ELR (cell line): Measurements from ENCODE around the gene OR51B4.
"Not testable (repeated sequence)": the region's sequence is repeated elsewhere in the genome, so short reads cannot be mapped to it uniquely, and the experiment has no call there.

Source experiments
- DNase-seq: peaks from one replicate; pipeline ENCODE4 v3.0.0-alpha.2; 2015; ENCODE audit warnings: low read depth

OR51B4 gene, protein sequence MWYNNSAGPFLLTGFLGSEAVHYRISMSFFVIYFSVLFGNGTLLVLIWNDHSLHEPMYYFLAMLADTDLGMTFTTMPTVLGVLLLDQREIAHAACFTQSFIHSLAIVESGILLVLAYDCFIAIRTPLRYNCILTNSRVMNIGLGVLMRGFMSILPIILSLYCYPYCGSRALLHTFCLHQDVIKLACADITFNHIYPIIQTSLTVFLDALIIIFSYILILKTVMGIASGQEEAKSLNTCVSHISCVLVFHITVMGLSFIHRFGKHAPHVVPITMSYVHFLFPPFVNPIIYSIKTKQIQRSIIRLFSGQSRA

DNA sequence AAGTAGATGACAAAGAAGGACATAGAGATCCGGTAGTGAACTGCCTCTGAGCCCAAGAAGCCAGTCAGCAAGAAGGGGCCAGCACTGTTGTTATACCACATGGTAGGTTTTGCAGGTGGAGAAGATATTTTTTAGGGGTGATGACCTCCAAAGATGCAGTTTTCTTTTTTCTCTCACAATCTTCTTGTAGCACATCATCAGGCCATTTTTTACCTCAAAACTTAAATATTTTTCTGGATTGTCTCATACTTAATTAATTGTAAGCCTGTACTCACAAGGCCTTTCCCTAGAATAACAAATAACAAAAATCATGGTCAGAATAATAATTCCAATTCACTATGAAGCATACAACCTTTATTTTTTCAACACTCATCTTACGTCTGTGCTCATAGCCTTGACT is at the start of gene OR51B4:
Gene OR51B4, minus strand, starts transcription at position 101 of the 400 bp plus-strand sequence. Its CDS starts 0 bp downstream, at position 101.
- no peak for DNase-seq

- no peak for DNase-seq
Measured at GRCh38 chr11:5351208-5351607, 49.5 kb upstream of the OR51B4 start, which contains the start of gene OR51B6. Gene OR51B6 (plus strand): TSS chr11:5351508. CDS start chr11:5351508, 0 bp downstream.

DNA sequence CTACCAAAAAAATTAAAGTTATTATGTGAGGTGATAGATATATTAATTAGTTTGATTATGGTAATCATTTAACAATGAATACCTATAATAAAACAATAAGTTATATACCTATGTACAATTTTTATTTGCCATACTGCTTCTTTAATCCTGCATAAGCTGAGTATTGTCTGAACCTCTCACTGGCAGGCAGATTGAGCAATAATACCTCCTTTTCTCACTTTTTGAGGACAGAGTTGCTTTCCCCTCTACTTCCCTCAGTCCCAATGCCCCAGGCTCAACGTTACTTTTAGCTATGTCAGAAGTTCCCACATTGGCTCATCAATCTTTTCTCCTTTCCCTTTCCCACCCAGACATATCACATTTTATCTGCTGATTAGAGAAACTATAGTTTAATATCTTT is 47.8 kb upstream of the OR51B4 start:
- no peak for DNase-seq

DNA sequence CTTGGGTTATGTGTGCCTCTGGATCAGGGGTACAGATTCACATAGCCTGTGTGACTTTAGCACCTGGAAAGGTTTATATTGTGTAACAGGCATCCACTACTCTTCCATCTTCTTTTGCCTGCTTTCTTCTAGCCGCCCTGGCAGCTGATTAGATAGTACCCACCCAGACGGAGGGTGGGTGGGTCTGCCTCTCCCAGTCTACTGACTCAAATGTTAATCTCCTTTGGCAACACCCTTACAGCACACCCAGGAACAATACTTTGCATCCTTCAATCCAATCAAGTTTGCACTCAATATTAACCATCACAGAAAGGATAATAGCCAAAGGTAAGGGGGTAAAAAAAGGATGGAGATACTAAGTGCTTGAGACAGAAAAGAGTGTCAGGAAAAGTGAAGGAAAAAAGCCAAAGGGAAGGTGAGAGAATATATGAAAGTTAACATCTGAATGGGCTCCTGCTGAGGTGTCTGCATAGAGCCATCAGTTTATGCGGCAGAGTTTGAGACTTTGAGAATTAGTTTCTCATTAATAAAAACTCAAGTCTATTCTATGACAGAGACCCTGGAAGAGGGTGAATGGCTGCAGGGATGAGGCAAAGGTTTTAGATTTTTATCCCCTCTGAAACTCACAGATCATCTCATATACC is 46.9 kb upstream of the OR51B4 start:
- no peak for DNase-seq

- no peak for DNase-seq
Measured at GRCh38 chr11:5345831-5346230, 44.1 kb upstream of the OR51B4 start.

DNA sequence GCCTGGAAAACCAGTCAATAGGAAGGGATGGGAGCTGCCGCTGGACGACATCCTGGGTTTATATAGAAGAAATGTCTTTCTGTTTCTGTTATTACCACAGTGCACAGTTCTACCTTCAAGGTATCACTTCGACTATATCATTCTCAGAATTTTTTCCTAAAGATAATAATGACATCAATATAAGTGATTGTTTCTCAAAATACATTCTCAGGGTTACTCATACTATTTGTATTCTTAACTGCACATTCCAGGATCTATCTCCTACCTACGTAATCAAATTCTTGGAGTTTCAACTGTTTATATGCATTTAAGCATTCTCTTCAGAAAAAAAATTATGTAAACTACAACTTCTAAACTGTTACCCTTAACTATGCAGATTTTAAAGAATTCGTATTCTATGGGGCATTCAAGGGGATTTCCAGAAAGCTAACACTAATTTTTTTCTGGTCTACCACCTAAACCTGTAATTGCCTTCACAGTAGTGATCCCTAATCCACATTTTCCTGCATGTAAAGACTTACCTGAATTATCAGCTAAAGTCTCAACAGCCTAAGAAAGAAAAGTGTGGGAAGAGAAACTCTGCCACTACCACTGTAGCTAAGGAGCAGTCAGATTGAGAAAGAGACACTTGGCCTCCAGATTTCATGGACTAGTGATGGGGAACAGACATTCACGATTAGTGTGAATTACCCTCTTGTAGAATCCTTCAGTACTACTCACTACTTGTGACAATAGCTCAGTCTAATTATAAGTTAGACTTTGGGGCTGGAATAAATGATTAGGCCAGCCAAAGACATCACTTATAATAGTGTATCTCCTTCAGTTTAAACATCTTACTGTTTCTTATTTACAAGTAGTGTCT is 42.0 kb upstream of the OR51B4 start, which contains the start of gene OR51B5:
Gene OR51B5, minus strand, starts transcription at position 51 of the 862 bp plus-strand sequence. Its CDS starts 0 bp downstream, at position 51.
- DNase-seq: peak; percentile 39

- no peak for DNase-seq
Measured at GRCh38 chr11:5339771-5340322, 38.1 kb upstream of the OR51B4 start.

DNA sequence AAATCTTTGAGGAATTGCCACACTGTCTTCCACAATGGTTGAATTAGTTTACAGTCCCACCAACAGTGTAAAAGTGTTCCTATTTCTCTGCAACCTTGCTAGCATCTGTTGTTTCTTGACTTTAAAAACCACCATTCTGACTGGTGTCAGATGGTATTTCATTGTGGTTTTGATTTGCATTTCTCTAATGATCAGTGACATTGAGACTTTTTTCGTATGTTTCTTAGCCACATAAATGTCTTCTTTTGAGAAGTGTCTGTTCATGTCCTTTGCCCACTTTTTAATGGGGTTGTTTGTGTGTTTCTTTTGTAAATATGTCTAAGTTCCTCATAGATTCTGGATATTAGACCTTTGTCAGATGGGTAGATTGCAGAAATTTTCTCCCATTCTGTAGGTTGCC is 35.5 kb upstream of the OR51B4 start:
- DNase-seq: not testable (repeated sequence)

GRCh38 chr11:5336331-5336730 is 34.6 kb upstream of the OR51B4 start:
- peak; percentile 25 for DNase-seq

DNA sequence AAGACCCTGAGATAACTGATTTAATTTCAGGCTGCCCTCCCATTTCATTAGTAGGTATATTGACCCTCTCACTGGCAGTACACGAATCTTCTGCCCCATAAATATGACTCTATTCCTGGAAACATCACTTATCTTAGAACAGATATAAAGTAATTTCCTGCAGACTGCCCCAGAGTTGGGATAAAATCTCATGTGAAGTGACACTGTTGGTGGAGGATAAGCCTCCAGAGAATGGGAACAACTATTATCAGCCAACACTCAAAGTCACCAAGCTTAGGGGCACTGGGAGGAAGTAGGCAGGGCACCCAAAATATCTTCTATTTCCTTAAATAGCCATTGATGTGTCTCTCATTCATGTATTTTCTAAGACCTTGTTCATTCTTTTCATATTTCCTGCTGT is 33.4 kb upstream of the OR51B4 start:
- DNase-seq: no peak

DNA sequence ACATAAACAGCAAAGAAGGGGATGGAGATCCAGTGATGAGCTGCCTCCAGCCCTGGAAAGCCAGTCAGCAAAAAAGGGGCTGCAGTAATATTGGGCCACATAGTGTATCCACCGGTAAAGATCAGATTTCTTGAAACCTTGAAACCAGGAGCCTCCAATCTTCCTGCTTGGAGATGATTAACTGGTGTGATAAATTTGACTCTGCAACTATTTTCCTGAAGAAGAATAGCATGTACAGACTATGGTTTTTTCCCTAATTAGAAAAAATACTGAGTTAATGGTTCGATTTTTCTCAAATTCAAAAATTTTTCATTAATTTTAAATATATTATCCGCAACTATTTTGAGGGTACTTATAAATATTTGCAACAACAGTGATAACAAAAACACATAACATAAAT is 22.5 kb upstream of the OR51B4 start, which contains the start of gene OR51B2:
Gene OR51B2, minus strand, starts transcription at position 101 of the 400 bp plus-strand sequence. Its CDS starts 0 bp downstream, at position 101.
- DNase-seq: no peak

GRCh38 chr11:5317292-5317691 is 15.5 kb upstream of the OR51B4 start:
- no peak for DNase-seq

DNA sequence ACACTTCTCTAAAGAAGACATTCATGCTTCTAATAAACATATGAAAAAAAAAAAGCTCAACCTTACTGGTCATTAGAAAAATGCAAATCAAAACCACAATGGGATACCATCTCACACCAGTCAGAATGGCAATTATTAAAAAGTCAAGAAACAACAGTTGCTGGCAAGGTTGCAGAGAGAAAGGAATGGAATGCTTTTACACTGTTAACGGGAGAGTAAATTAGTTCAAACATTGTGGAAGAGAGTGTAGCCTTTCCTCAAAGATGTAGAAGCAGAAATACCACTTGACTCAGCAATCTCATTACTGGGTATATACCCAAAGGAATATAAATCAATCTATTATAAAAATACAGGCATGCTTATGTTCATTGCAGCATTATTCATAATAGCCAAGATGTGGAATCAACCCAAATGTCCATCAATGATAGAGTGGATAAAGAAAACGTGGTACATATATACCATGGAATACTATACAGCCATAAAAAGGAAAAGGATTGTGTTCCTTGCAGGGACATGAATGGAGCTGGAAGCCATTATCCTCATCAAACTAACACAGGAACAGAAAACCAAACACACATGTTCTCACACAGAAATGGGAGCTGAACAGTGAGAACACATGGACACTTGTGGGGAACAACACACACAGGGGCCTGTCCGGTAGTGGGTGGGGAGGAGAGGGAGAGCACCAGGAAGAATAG is 11.7 kb upstream of the OR51B4 start:
- DNase-seq: not testable (repeated sequence)

GRCh38 chr11:5310423-5310822 is 8.7 kb upstream of the OR51B4 start:
- no peak for DNase-seq

GRCh38 chr11:5307256-5308019 is 5.7 kb upstream of the OR51B4 start:
- no peak for DNase-seq

DNA sequence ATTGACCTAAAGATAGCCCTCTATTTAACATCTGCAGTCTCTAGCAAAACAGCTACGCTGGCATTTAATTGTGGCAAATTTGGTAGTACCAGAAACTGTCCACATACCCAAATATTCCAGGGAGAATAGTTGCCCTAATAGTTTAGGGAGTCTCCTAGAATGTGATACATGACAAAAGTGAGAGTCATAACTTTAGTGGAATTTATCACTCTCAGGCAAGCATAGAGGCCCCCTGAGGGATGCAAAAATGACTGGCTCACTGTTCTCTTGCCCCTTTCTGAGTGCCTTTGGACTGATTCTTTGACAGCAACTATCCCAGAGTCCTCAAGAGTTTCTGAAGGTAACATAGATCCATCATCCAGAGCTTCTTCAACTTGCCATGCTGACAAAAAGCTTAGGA is 2.3 kb upstream of the OR51B4 start:
- DNase-seq: no peak

GRCh38 chr11:5303626-5304025 is 1.9 kb upstream of the OR51B4 start:
- no peak for DNase-seq

GRCh38 chr11:5300251-5300650 is 1.5 kb downstream of the OR51B4 start:
- no peak for DNase-seq

DNA sequence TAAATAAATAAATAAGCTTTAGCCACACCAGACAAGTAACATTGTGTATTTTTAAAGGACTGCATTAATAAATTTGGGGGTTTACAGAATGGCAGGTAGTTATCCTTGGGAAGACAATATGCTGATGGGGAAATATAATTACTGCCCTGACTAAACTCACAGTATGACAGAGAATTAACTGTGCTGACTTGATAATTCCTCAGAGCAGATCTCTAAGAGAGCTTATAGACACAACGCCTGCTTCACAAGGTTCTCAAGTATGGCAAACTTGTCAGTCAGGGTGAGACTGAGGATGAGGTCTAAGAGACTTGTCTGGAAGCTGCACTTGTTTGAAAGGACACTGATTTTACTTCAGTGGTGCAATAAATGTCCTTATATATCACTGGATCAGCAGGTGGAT is 3.3 kb downstream of the OR51B4 start:
- no peak for DNase-seq

GRCh38 chr11:5297721-5298323 is 3.9 kb downstream of the OR51B4 start:
- DNase-seq: no peak
